Lower lobe of right lung (tissue), 2 donors: ENCODE measurements around the gene TMEM87A. TPM values are rescaled to one million over a fixed set of nuclear protein-coding genes. Genes with fewer than 3 reads are reported as not detected.

Experiments
- ATAC-seq, 2 donors: fragments of 200-7000 bp; cut with Tn5 transposase; one replicate each; pipeline ENCODE4 v1.9.1; 2020 to 2022; ENCODE audit warnings: mild to moderate bottlenecking in 2 of 2, moderate library complexity in 2 of 2
- DNase-seq: peaks from one replicate; pipeline ENCODE4 v3.0.0-alpha.2; 2020
- H3K27ac ChIP-seq: fragments of 200-600 bp; one replicate; pipeline ENCODE4 v1.8.0; 2022
- H3K27me3 ChIP-seq: fragments of 200-600 bp; one replicate; pipeline ENCODE4 v1.8.0; 2022; ENCODE audit warnings: low read depth
- H3K36me3 ChIP-seq: fragments of 200-600 bp; one replicate; pipeline ENCODE4 v1.8.0; 2022; ENCODE audit warnings: mild to moderate bottlenecking
- H3K4me1 ChIP-seq: fragments of 200-600 bp; one replicate; pipeline ENCODE4 v1.8.0; 2022
- H3K4me3 ChIP-seq: fragments of 200-600 bp; one replicate; pipeline ENCODE4 v1.8.0; 2022; ENCODE audit warnings: mild to moderate bottlenecking
- H3K9me3 ChIP-seq: fragments of 200-600 bp; one replicate; pipeline ENCODE4 v1.8.0; 2022
- intact Hi-C: fragments of 100-400 bp; cut with DNase I; formaldehyde crosslinking; loops from one replicate; pipeline ENCODE4 v1.11.0; 2022
- total RNA-seq: library from RNA; stranded (reverse); fragmentation: NEBNext Ultra II Directional; extraction: Animal tissue kit (Norgen Biotek cat#: 25700); gene quantifications from one replicate; pipeline ENCODE4 v1.2.1, GENCODE V29; 2021
- TF ChIP-seq, protein P1 (sequence below): fragments of 200-600 bp; IDR thresholded peaks from one replicate; pipeline ENCODE4 v1.8.0; 2022; ENCODE audit warnings: antibody characterized with exemption, mild to moderate bottlenecking
- donor health status: DM: no; HTN: yes; CAD: no; lungs with severe emphysema.

The TMEM87A gene
- total RNA-seq, 1 donor from 2014 or later = 129 TPM

GRCh38 chr15:42203891-42204290, 69.3 kb downstream of the TMEM87A start:
- DNase-seq (no peak), ATAC-seq (no peak)
- Histone ChIP-seq H3K4me1 (peaks cover 28% of the 10 kb centered on the region), H3K27ac (no peak overlapping the region), H3K27me3 (no peaks in the 10 kb centered on the region), H3K36me3 (peaks cover 19% of the 10 kb centered on the region), H3K4me3 (no peak overlapping the region), H3K9me3 (no peaks in the 10 kb centered on the region)
- intact Hi-C loops = no loop called here
- TF ChIP-seq, protein P1, sequence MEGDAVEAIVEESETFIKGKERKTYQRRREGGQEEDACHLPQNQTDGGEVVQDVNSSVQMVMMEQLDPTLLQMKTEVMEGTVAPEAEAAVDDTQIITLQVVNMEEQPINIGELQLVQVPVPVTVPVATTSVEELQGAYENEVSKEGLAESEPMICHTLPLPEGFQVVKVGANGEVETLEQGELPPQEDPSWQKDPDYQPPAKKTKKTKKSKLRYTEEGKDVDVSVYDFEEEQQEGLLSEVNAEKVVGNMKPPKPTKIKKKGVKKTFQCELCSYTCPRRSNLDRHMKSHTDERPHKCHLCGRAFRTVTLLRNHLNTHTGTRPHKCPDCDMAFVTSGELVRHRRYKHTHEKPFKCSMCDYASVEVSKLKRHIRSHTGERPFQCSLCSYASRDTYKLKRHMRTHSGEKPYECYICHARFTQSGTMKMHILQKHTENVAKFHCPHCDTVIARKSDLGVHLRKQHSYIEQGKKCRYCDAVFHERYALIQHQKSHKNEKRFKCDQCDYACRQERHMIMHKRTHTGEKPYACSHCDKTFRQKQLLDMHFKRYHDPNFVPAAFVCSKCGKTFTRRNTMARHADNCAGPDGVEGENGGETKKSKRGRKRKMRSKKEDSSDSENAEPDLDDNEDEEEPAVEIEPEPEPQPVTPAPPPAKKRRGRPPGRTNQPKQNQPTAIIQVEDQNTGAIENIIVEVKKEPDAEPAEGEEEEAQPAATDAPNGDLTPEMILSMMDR = no peak

DNA sequence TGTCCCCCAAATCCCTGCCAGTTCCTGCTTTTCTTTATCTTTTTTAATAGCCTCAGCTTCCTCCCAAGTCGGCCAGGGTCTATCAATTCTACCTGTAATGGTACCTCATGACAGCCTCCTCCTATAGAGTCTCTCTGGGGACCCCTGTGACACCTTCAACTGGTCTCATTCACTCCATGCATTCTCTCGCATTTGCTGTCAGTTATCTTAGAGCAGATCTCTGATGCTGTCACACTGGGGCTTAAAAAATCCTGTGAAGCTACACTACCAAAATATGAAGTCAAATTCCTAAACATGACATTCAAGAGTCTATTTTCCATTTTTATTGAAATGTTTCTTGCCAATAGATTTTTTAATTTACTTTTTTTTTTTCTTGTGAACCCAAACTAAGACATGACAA, 70.6 kb downstream of the TMEM87A start:
- Histone ChIP-seq H3K27me3 (no peaks in the 10 kb centered on the region), H3K4me1 (peaks cover 23% of the 10 kb centered on the region), H3K27ac (no peak overlapping the region), H3K4me3 (no peak overlapping the region), H3K9me3 (no peaks in the 10 kb centered on the region), H3K36me3 (peaks cover 32% of the 10 kb centered on the region)
- TF ChIP-seq, protein P1 = no peak
- no peak for ATAC-seq
- intact Hi-C loops = no loop called here
- DNase-seq = no peak

- Histone ChIP-seq H3K27me3 (no peaks in the 10 kb centered on the region), H3K4me1 (peaks cover 17% of the 10 kb centered on the region), H3K4me3 (no peak overlapping the region), H3K36me3 (peaks cover 36% of the 10 kb centered on the region), H3K27ac (no peak overlapping the region), H3K9me3 (no peaks in the 10 kb centered on the region)
- ATAC-seq = no peak
- no peak for DNase-seq
- intact Hi-C loops = no loop called here
- TF ChIP-seq, protein P1 = no peak
These were observed 71.4 kb downstream of the TMEM87A start for GRCh38 chr15:42201801-42202200.

- Histone ChIP-seq H3K4me3 (no peak overlapping the region), H3K36me3 (peaks cover 40% of the 10 kb centered on the region), H3K27ac (no peak overlapping the region), H3K9me3 (no peaks in the 10 kb centered on the region), H3K4me1 (peaks cover 6% of the 10 kb centered on the region), H3K27me3 (no peaks in the 10 kb centered on the region)
- no peak for ATAC-seq
- DNase-seq = no peak
- intact Hi-C loops = no loop called here
- TF ChIP-seq, protein P1 = no peak
These were observed 74.1 kb downstream of the TMEM87A start for GRCh38 chr15:42199126-42199525.

DNA sequence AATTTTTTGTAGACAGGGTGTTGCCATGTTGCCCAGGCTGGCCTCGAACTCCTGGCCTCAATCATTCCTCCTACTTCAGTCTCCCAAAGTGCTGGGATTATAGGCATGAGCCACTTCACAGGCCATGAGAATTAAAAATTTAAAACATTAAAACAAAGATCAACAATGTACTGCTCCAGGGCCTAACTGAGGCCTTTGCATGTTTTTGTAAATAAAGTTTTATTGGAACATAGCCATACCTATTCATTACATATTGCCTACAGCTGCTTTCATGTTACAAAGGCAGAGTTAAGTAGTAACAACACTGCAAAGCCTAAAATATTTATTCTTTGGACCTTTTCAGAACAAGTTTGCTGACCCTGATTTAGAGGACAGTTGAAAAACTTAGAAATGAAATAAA, 74.7 kb downstream of the TMEM87A start:
- peaks cover 40% of the 10 kb centered on the region for H3K36me3 ChIP-seq
- no peak for DNase-seq

More for the DNA sequence above, 74.7 kb downstream of the TMEM87A start:
- intact Hi-C loops = no loop called here
- no peak overlapping the region for H3K4me3 ChIP-seq
- TF ChIP-seq, protein P1 = no peak
- H3K27ac ChIP-seq = no peak overlapping the region
- no peaks in the 10 kb centered on the region for H3K4me1 ChIP-seq
- no peaks in the 10 kb centered on the region for H3K9me3 ChIP-seq
- no peak for ATAC-seq
- no peaks in the 10 kb centered on the region for H3K27me3 ChIP-seq
